Progenitor cell of endocrine pancreas (in vitro differentiated cells): ENCODE measurements around the gene SIX1. TPM values are rescaled to one million over a fixed set of nuclear protein-coding genes. Genes with fewer than 3 reads are reported as not detected.
A peak's percentile ranks its signal among the peaks of the same experiment; 100 is the strongest.

Experiments
- DNase-seq: peaks from one replicate; pipeline ENCODE4 v3.0.0; 2021; ENCODE audit warnings: low spot score; ENCODE audit not compliant: unreplicated experiment
- H3K27ac Mint-ChIP-seq: 2 replicates; pipeline ENCODE4 v1.8.0; 2021; ENCODE audit warnings: mild to moderate bottlenecking, moderate library complexity, mixed read lengths
- H3K27me3 Mint-ChIP-seq: 2 replicates; pipeline ENCODE4 v1.8.0; 2021; ENCODE audit warnings: mixed read lengths
- H3K36me3 Mint-ChIP-seq: 2 replicates; pipeline ENCODE4 v1.8.0; 2022; ENCODE audit warnings: mixed read lengths; ENCODE audit not compliant: insufficient read depth
- H3K4me1 Mint-ChIP-seq: 2 replicates; pipeline ENCODE4 v1.8.0; 2021; ENCODE audit warnings: low read depth, mixed read lengths
- H3K4me3 Mint-ChIP-seq: 2 replicates; pipeline ENCODE4 v1.8.0; 2021; ENCODE audit warnings: low read depth, mild to moderate bottlenecking, moderate library complexity, mixed read lengths
- H3K9me3 Mint-ChIP-seq: 2 replicates; pipeline ENCODE4 v1.8.0; 2021; ENCODE audit warnings: low read depth, mixed read lengths
- CTCF ChIP-seq: fragments of 200-600 bp; sonication (generic); IDR thresholded peaks from one replicate; pipeline ENCODE4 v1.5.0; 2021; ENCODE audit warnings: antibody characterized with exemption, mild to moderate bottlenecking; ENCODE audit not compliant: unreplicated experiment
- total RNA-seq: library from RNA; stranded (reverse); gene quantifications from 2 replicates; pipeline ENCODE4 v1.2.1, GENCODE V29; 2021

The SIX1 gene
- total RNA-seq, 1 donor from 2014 or later: 0.79 TPM

GRCh38 chr14:60648249-60648933, 886 bp downstream of the SIX1 start:
- no peak for DNase-seq
- TF ChIP-seq CTCF: no peak
- Mint-ChIP-seq H3K4me3 (peak overlapping the region; percentile 60), H3K27me3 (peaks cover 96% of the 10 kb centered on the region), H3K4me1 (peaks cover 23% of the 10 kb centered on the region), H3K9me3 (no peaks in the 10 kb centered on the region), H3K36me3 (no peaks in the 10 kb centered on the region), H3K27ac (peak overlapping the region; percentile 82)

GRCh38 chr14:60647837-60648248, 1.4 kb downstream of the SIX1 start:
- Mint-ChIP-seq H3K36me3 (no peaks in the 10 kb centered on the region), H3K9me3 (no peaks in the 10 kb centered on the region), H3K4me1 (peaks cover 20% of the 10 kb centered on the region), H3K27me3 (peaks cover 96% of the 10 kb centered on the region), H3K4me3 (peak overlapping the region; percentile 59), H3K27ac (peak overlapping the region; percentile 82)
- no peak for TF ChIP-seq CTCF
- no peak for DNase-seq

GRCh38 chr14:60647081-60647836, 2.0 kb downstream of the SIX1 start:
- Mint-ChIP-seq H3K27me3 (peaks cover 95% of the 10 kb centered on the region), H3K36me3 (no peaks in the 10 kb centered on the region), H3K27ac (peak overlapping the region; percentile 54), H3K4me1 (peaks cover 20% of the 10 kb centered on the region), H3K4me3 (peak overlapping the region; percentile 27), H3K9me3 (no peaks in the 10 kb centered on the region)
- no peak for TF ChIP-seq CTCF
- no peak for DNase-seq

- H3K4me3 Mint-ChIP-seq: no peak overlapping the region
- peaks cover 23% of the 10 kb centered on the region for H3K4me1 Mint-ChIP-seq
Observed at GRCh38 chr14:60646226-60646818, 3.0 kb downstream of the SIX1 start.

More at GRCh38 chr14:60646226-60646818, 3.0 kb downstream of the SIX1 start:
- Mint-ChIP-seq H3K9me3 (no peaks in the 10 kb centered on the region), H3K27ac (no peak overlapping the region), H3K27me3 (peaks cover 94% of the 10 kb centered on the region), H3K36me3 (no peaks in the 10 kb centered on the region)
- DNase-seq: no peak
- no peak for TF ChIP-seq CTCF
